ENCODE data around the gene MAP3K10. TPM values are rescaled to one million over a fixed set of nuclear protein-coding genes. Genes with fewer than 3 reads are reported as not detected.

Gene MAP3K10
- total and polyA plus RNA-seq, 12 donors: 10.8 to 31.2 (median 15.8) TPM

GRCh38 chr19:40229926-40230417, 38.7 kb downstream of the MAP3K10 start:
- no peak for TF ChIP-seq CTCF (IDR thresholded peaks at IDR 0.05)
- H3K4me1 ChIP-seq: peaks cover 16 to 41% (median 30%) of the 10 kb centered on the region in 9 donors
- intact Hi-C loops (cut with DNase I): loop anchor here in 2 of 10 donors (5.0 to 10.0 kb wide), 2 partner anchors 52 to 435 kb away; no protein-coding TSS in a partner anchor
- ATAC-seq (no peak), DNase-seq (no peak)
- peaks cover 5 to 31% (median 16%) of the 10 kb centered on the region in 7 donors for H3K27me3 ChIP-seq
- H3K36me3 ChIP-seq: peaks cover 0 to 25% (median 3%) of the 10 kb centered on the region in 9 donors
- H3K27ac ChIP-seq: no peak overlapping the region
- no peak overlapping the region for H3K4me3 ChIP-seq
- 75 to 80% methylated on average over 4 of the region's 4 CpGs for WGBS, 2 donors
- H3K9me3 ChIP-seq: no peaks in the 10 kb centered on the region

GRCh38 chr19:40231057-40231456, 39.8 kb downstream of the MAP3K10 start:
- WGBS, 2 donors: 91 to 92% methylated on average over 6 of the region's 6 CpGs

DNA sequence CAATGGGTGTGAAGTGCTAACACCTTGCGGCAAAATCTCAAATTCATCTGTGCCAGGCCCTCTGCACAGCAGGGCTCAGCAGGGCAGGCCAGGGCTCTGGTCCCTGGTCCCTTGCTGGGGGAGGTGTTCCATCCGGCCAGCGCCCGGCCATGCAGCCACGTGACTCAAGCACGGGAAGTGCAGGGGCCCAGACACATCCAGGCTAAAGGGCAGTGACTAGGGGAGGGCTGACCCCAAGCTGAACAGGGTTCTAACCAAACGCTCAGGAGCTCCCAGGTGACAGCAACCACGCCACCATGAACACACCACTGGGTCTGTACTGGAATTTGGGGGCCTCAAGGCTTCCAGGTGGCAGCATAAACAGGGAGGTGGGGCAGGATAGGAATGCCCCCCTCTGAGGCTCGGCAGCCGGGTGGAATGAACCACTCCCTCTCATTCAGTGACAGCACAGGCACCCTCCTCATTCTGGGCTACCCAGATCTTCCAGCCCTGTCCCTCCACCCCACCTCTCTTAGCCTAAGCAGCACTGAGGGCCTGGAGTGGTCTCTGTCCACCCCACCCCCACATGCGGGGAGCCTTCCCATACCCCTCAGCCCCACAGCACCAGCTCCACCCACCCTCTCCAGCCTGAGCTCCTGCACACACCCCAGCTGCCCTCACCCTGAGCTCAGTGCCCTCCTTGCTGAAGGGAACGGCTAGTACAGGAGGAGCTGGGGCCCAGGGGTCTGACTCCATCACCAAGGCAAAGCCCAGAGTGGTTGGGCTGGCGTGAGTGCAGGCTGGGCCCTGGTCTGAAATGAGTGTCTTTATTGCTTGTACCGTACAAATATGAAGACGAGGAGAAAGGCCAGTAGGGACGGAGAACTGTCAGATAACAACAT, 40.6 kb downstream of the MAP3K10 start:
- Histone ChIP-seq H3K27ac (peak overlapping the region in 6 of 10 donors; percentile 25 to 65 (median 44)), H3K9me3 (no peaks in the 10 kb centered on the region), H3K4me1 (peaks cover 7 to 27% (median 16%) of the 10 kb centered on the region in 9 donors), H3K4me3 (no peak overlapping the region), H3K27me3 (peaks cover 0 to 13% (median under 1%) of the 10 kb centered on the region in 7 donors), H3K36me3 (peaks cover 0 to 43% (median 18%) of the 10 kb centered on the region in 9 donors)
- WGBS, 2 donors: 37 to 46% methylated on average over 16 of the region's 16 CpGs
- no peak for TF ChIP-seq CTCF (IDR thresholded peaks at IDR 0.05)
- ATAC-seq (peak; percentile 35 to 79 (median 72)), DNase-seq (peak in 1 of 2 donors; percentile 35)
- intact Hi-C loops (cut with DNase I): loop anchor here in 1 of 10 donors (5.0 kb wide), 1 partner anchor 51 kb away; no protein-coding TSS in a partner anchor

More at GRCh38 chr19:40231057-40231456, 39.8 kb downstream of the MAP3K10 start:
- H3K4me3 ChIP-seq: no peak overlapping the region
- DNase-seq (no peak), ATAC-seq (no peak)
- TF ChIP-seq CTCF (IDR thresholded peaks at IDR 0.05): no peak
- peaks cover 0 to 36% (median 12%) of the 10 kb centered on the region in 9 donors for H3K36me3 ChIP-seq
- H3K27me3 ChIP-seq: peaks cover 5 to 20% (median 7%) of the 10 kb centered on the region in 7 donors
- no peaks in the 10 kb centered on the region for H3K9me3 ChIP-seq
- intact Hi-C loops (cut with DNase I): loop anchor here in 1 of 10 donors (5.0 kb wide), 1 partner anchor 51 kb away; no protein-coding TSS in a partner anchor
- peak overlapping the region in 3 of 10 donors; percentile 25 to 65 (median 60) for H3K27ac ChIP-seq
- H3K4me1 ChIP-seq: peaks cover 13 to 34% (median 23%) of the 10 kb centered on the region in 9 donors

GRCh38 chr19:40232479-40232878, 41.3 kb downstream of the MAP3K10 start:
- Histone ChIP-seq H3K27ac (no peak overlapping the region), H3K36me3 (peaks cover 0 to 50% (median 24%) of the 10 kb centered on the region in 9 donors), H3K27me3 (peaks cover 0 to 6% (median 0%) of the 10 kb centered on the region in 7 donors), H3K4me1 (peaks cover 7 to 27% (median 16%) of the 10 kb centered on the region in 9 donors), H3K4me3 (no peak overlapping the region), H3K9me3 (no peaks in the 10 kb centered on the region)
- intact Hi-C loops (cut with DNase I): loop anchor here in 1 of 10 donors (5.0 kb wide), 1 partner anchor 50 kb away; no protein-coding TSS in a partner anchor
- TF ChIP-seq CTCF (IDR thresholded peaks at IDR 0.05): no peak
- WGBS, 2 donors: 77 to 85% methylated on average over 12 of the region's 12 CpGs
- DNase-seq (no peak), ATAC-seq (peak in 3 of 8 donors; percentile 8 to 23 (median 21))
